Thoracic aorta (tissue), 2 donors: Measurements from ENCODE around the gene GALNT13. TPM values are rescaled to one million over a fixed set of nuclear protein-coding genes. Genes with fewer than 3 reads are reported as not detected.

Experiments
- ATAC-seq: fragments of 150-250 bp; one replicate; pipeline ENCODE4 v1.8.0; 2017; ENCODE audit warnings: low read depth; ENCODE audit not compliant: insufficient number of reproducible peaks, low FRiP score
- DNase-seq: peaks from one replicate; pipeline ENCODE4 v3.0.0-alpha.2; 2020; ENCODE audit warnings: low spot score
- H3K27ac ChIP-seq, 2 donors: fragments of 200-600 bp; sonication (generic); 1 replicate in 1 of 2; 2 replicates in 1 of 2; pipeline ENCODE4 v1.5.1; 2016; ENCODE audit warnings: mild to moderate bottlenecking in 2 of 2, moderate library complexity in 2 of 2
- H3K27me3 ChIP-seq: fragments of 200-600 bp; sonication (generic); replicated peaks from 2 replicates; pipeline ENCODE4 v1.6.0; 2016; ENCODE audit warnings: mild to moderate bottlenecking; ENCODE audit not compliant: insufficient read depth
- H3K36me3 ChIP-seq: fragments of 200-600 bp; sonication (generic); one replicate; pipeline ENCODE4 v1.5.1; 2016
- H3K4me1 ChIP-seq, 2 donors: fragments of 200-600 bp; sonication (generic); 1 replicate in 1 of 2; 2 replicates in 1 of 2; pipeline versions ENCODE4 v1.5.1 to v1.6.0; 2016; ENCODE audit warnings: low read depth in 2 of 2, mild to moderate bottlenecking in 1 of 2; ENCODE audit not compliant: control insufficient read depth in 1 of 2
- H3K4me3 ChIP-seq: fragments of 200-600 bp; sonication (generic); 2 replicates; pipeline ENCODE4 v1.5.1; 2016; ENCODE audit warnings: mild to moderate bottlenecking
- H3K9me3 ChIP-seq: fragments of 200-600 bp; sonication (generic); 2 replicates; pipeline ENCODE4 v1.5.1; 2016
- CTCF ChIP-seq: fragments of 200-600 bp; sonication (generic); IDR thresholded peaks from one replicate; pipeline ENCODE4 v1.5.1; 2019; ENCODE audit warnings: antibody characterized with exemption
- total RNA-seq, 2 donors: library from RNA; depleted of rRNA; stranded (reverse); fragments of >200 nt; gene quantifications; one replicate each; pipeline versions ENCODE4 v1.1.0 to v1.2.3, GENCODE V29; 2016

GALNT13 gene
- total RNA-seq, 2 donors from 2014 or later = 2.5 to 30.1 TPM

- H3K4me3 ChIP-seq = no peak overlapping the region
- no peak for TF ChIP-seq CTCF
- no peak overlapping the region for H3K27ac ChIP-seq
- H3K9me3 ChIP-seq = no peaks in the 10 kb centered on the region
- no peaks in the 10 kb centered on the region for H3K36me3 ChIP-seq
- no peak for DNase-seq
- H3K4me1 ChIP-seq = no peaks in the 10 kb centered on the region
- no peak for ATAC-seq
- H3K27me3 ChIP-seq = no peaks in the 10 kb centered on the region
Observed at GRCh38 chr2:154391051-154391450, 519.3 kb downstream of the GALNT13 start.

- no peak for ATAC-seq
- no peaks in the 10 kb centered on the region for H3K36me3 ChIP-seq
- no peak overlapping the region for H3K27ac ChIP-seq
- DNase-seq = no peak
- H3K27me3 ChIP-seq = no peaks in the 10 kb centered on the region
- H3K9me3 ChIP-seq = no peaks in the 10 kb centered on the region
- H3K4me1 ChIP-seq = no peaks in the 10 kb centered on the region
- no peak overlapping the region for H3K4me3 ChIP-seq
- no peak for TF ChIP-seq CTCF
Observed at GRCh38 chr2:154392256-154392655, 520.5 kb downstream of the GALNT13 start.

- Histone ChIP-seq H3K27me3 (no peaks in the 10 kb centered on the region), H3K36me3 (no peaks in the 10 kb centered on the region), H3K4me1 (no peaks in the 10 kb centered on the region), H3K4me3 (no peak overlapping the region), H3K27ac (no peak overlapping the region), H3K9me3 (no peaks in the 10 kb centered on the region)
- TF ChIP-seq CTCF = no peak
- no peak for DNase-seq
- no peak for ATAC-seq
Observed at GRCh38 chr2:154394600-154394999, 522.9 kb downstream of the GALNT13 start.

GRCh38 chr2:154400563-154401290, 529.0 kb downstream of the GALNT13 start:
- Histone ChIP-seq H3K9me3 (no peaks in the 10 kb centered on the region), H3K27ac (no peak overlapping the region), H3K4me1 (no peaks in the 10 kb centered on the region), H3K4me3 (no peak overlapping the region), H3K27me3 (no peaks in the 10 kb centered on the region), H3K36me3 (no peaks in the 10 kb centered on the region)
- no peak for ATAC-seq
- TF ChIP-seq CTCF = no peak
- DNase-seq = no peak

GRCh38 chr2:154402213-154402612, 530.5 kb downstream of the GALNT13 start:
- H3K4me1 ChIP-seq = no peaks in the 10 kb centered on the region
- no peak for ATAC-seq
- no peaks in the 10 kb centered on the region for H3K9me3 ChIP-seq
- H3K27ac ChIP-seq = no peak overlapping the region
- H3K36me3 ChIP-seq = no peaks in the 10 kb centered on the region
- no peak overlapping the region for H3K4me3 ChIP-seq
- TF ChIP-seq CTCF = no peak
- H3K27me3 ChIP-seq = no peaks in the 10 kb centered on the region
- DNase-seq = no peak
